Measurements from ENCODE around the gene PLD1. TPM values are rescaled to one million over a fixed set of nuclear protein-coding genes. Genes with fewer than 3 reads are reported as not detected.

The PLD1 gene
- total RNA-seq, 6 experiments from 2014 or later, result 13.3 to 29.9 (median 18.5) TPM

DNA sequence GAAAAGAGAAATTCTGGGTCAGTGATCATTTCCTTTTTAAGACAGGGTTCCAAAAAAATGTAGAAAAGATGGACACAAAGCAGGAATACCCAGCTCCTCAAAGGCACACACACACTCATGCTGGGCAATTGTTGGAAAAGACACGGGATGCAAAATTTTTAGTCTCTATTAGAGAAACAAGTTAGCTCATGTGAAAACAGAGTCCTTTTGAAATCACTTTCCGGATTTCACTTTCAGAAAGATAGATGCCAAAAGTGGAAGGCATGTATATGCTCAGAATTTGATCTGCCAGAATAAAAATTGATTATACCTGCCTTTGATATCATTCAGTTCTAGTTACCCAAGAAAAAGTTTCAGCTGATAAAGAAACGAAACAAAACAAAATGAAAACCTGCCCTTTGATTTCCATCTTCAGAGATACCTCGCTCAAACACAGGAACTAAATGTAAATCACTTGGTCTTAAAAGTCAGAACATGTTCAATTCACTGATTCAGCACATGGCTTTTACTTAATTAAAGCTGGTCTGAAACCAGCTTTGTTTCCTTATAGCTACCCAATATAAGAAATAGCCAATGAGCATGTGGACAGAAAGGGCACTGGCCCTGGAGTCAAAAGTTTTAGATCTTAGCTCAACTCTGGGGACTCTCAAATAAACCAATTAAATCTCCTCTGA is 52.8 kb downstream of the PLD1 start:
- TF ChIP-seq POLR2A (IDR thresholded peaks at IDR 0.05) (no peak), CTCF (IDR thresholded peaks at IDR 0.05) (no peak)
- Histone ChIP-seq H3K27ac (no peak overlapping the region), H3K4me3 (no peak overlapping the region), H3K9me3 (no peaks in the 10 kb centered on the region), H3K4me1 (peaks cover 0 to 31% (median 7%) of the 10 kb centered on the region in 4 donors), H3K36me3 (no peaks in the 10 kb centered on the region), H3K27me3 (no peaks in the 10 kb centered on the region)
- intact Hi-C loops (cut with DNase I), result no loop called here
- 20% methylated on average over 4 of the region's 4 CpGs for WGBS (ENCODE audit: insufficient coverage, low coverage, low lambda C conversion rate, missing lambda C conversion rate)
- peak in 3 of 4 donors; percentile 9 to 41 (median 28) for ATAC-seq
- DNase-seq, result no peak

GRCh38 chr3:171755656-171756055 is 54.6 kb downstream of the PLD1 start:
- Histone ChIP-seq H3K27me3 (no peaks in the 10 kb centered on the region), H3K9me3 (no peaks in the 10 kb centered on the region), H3K36me3 (no peaks in the 10 kb centered on the region), H3K4me1 (peaks cover 0 to 31% (median 7%) of the 10 kb centered on the region in 4 donors), H3K27ac (no peak overlapping the region), H3K4me3 (no peak overlapping the region)
- 100% methylated on average over 1 of the region's 1 CpG for WGBS (ENCODE audit: insufficient coverage, low coverage, low lambda C conversion rate, missing lambda C conversion rate)
- no peak for DNase-seq
- ATAC-seq, result no peak
- TF ChIP-seq CTCF (IDR thresholded peaks at IDR 0.05) (no peak), POLR2A (IDR thresholded peaks at IDR 0.05) (no peak)
- intact Hi-C loops (cut with DNase I), result no loop called here

DNA sequence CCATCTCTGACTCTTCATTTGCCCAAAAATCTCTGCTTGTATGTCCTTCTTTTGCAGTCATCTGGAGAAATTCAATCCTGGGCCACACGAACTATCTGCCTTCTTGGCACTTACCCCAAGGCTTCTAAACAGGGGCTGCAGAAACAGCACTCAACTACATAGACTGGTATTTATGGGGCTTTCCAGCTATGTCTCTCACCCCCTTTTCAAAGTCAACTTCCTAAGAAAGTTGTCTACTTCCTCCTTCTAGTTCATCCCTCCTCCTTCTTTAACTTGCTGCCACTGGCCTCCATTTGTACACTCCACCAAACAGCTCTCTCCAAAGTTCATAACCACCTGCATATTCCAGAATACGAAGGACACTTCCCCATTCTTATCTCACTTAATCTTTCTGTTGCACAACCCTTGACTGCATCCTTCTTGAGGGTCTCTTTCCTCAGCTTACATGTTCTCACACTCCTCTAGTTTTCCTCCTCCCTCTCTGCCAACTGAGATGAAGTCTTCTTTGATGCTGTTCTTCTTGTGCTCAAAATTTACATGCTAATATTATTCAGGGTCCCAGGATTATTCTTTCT is 55.2 kb downstream of the PLD1 start:
- Histone ChIP-seq H3K9me3 (no peaks in the 10 kb centered on the region), H3K4me3 (no peak overlapping the region), H3K27me3 (no peaks in the 10 kb centered on the region), H3K27ac (no peak overlapping the region), H3K4me1 (peaks cover 0 to 31% (median 7%) of the 10 kb centered on the region in 4 donors), H3K36me3 (no peaks in the 10 kb centered on the region)
- ATAC-seq (no peak), DNase-seq (no peak)
- 64% methylated on average over 2 of the region's 2 CpGs for WGBS (ENCODE audit: insufficient coverage, low coverage, low lambda C conversion rate, missing lambda C conversion rate)
- intact Hi-C loops (cut with DNase I), result no loop called here
- TF ChIP-seq CTCF (IDR thresholded peaks at IDR 0.05) (no peak), POLR2A (IDR thresholded peaks at IDR 0.05) (no peak)

DNA sequence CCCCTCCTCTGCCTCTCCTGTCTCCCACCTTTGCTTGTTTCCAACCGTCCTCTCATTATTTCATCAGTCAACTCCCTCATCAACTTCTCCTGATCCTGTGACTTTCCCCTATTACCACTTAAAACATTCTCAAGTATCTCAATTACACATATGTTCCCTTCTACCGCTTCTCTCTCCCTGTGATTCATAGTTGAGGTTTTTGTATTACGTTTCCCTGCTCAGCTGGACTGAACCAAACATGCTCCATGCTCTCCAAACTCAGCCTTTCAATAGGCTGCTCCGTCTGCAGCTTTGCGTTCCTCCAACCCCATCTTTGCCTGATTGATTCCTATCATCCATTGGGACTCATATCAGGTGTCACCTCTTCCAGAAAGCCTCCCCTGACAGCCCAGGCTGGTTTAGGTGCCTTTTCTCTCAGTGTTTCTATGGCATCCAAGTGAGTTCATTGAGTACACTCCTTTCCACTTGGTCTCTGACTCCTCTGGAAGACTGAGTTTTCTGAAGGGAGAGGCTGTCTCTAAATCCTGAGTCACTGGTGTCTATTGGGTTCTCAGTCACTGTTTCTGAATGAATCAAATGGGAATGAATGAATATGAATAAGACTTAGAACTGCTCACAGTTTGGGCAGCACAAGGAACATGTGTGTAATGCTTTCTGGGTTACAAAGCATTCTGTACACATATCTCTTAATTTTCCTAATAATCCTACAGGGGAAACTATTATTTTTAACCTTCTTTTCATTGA is 56.4 kb downstream of the PLD1 start:
- intact Hi-C loops (cut with DNase I), result no loop called here
- 71% methylated on average over 5 of the region's 5 CpGs for WGBS (ENCODE audit: insufficient coverage, low coverage, low lambda C conversion rate, missing lambda C conversion rate)
- H3K4me1 ChIP-seq, result peaks cover 0 to 28% (median 6%) of the 10 kb centered on the region in 4 donors
- ATAC-seq, result no peak
- no peaks in the 10 kb centered on the region for H3K9me3 ChIP-seq
- no peaks in the 10 kb centered on the region for H3K36me3 ChIP-seq
- no peak for DNase-seq
- no peak overlapping the region for H3K27ac ChIP-seq
- H3K27me3 ChIP-seq, result no peaks in the 10 kb centered on the region
- no peak overlapping the region for H3K4me3 ChIP-seq
- TF ChIP-seq CTCF (IDR thresholded peaks at IDR 0.05) (no peak), POLR2A (IDR thresholded peaks at IDR 0.05) (no peak)

All from right lobe of liver (tissue), 6 donors.